IMR-90 (cell line): ENCODE results near the gene ITPRIP. TPM values are rescaled to one million over a fixed set of nuclear protein-coding genes. Genes with fewer than 3 reads are reported as not detected.

Experiments used
- ATAC-seq: fragments of 200-7000 bp; cut with Tn5 transposase; 2 replicates; pipeline ENCODE4 v1.9.1; 2020; ENCODE audit warnings: low read depth, mild to moderate bottlenecking, moderate library complexity
- BruUV-seq: library from RNA; stranded (reverse); fragments of 400-500 nt; replicated peaks from 2 replicates; lab custom pipeline; 2021; lab: Mats Ljungman, UMichigan
- CTCF ChIA-PET: fragments of 300-600 bp; formaldehyde crosslinking; extraction: SDS; loops from one replicate; lab custom pipeline; 2021; ENCODE audit warnings: antibody characterized with exemption; lab: Yijun Ruan, JAX
- POLR2A ChIA-PET: fragments of 300-600 bp; sonication (Branson Sonifier 250); formaldehyde crosslinking; loops from one replicate; lab custom pipeline; 2022; ENCODE audit warnings: antibody characterized with exemption; ENCODE audit not compliant: unreplicated experiment; lab: Charles Lee
- DNase-seq: peaks from one replicate; pipeline ENCODE4 v3.0.0; 2013
- H2AFZ ChIP-seq: replicated peaks from 2 replicates; pipeline ENCODE3; 2013; ENCODE audit warnings: low read length, mild to moderate bottlenecking; ENCODE audit not compliant: poor library complexity
- H2AK5ac ChIP-seq: 2 replicates; pipeline ENCODE4 v1.6.1; 2013; ENCODE audit warnings: low read depth, low read length, inconsistent platforms
- H2AK9ac ChIP-seq: replicated peaks from 2 replicates; pipeline ENCODE3; 2013; ENCODE audit warnings: mild to moderate bottlenecking, low read depth, low read length, moderate library complexity; ENCODE audit not compliant: poor library complexity
- H2BK120ac ChIP-seq: 2 replicates; pipeline ENCODE4 v1.6.1; 2013; ENCODE audit warnings: low read depth, low read length, inconsistent platforms
- H2BK15ac ChIP-seq: 3 replicates; pipeline ENCODE4 v1.6.1; 2013; ENCODE audit warnings: low read depth, low read length, inconsistent platforms
- H2BK20ac ChIP-seq: 2 replicates; pipeline ENCODE4 v1.6.1; 2013; ENCODE audit warnings: low read depth, mild to moderate bottlenecking, inconsistent platforms, low read length, moderate library complexity
- H2BK5ac ChIP-seq: 2 replicates; pipeline ENCODE4 v1.6.1; 2013; ENCODE audit warnings: mild to moderate bottlenecking, low read depth, low read length, inconsistent platforms; ENCODE audit not compliant: poor library complexity, severe bottlenecking
- H3K14ac ChIP-seq: replicated peaks from 2 replicates; pipeline ENCODE4 v1.6.1; 2013; ENCODE audit warnings: low read depth, low read length, inconsistent platforms
- H3K18ac ChIP-seq: 2 replicates; pipeline ENCODE4 v1.6.1; 2013; ENCODE audit warnings: low read depth, low read length, control low read depth
- H3K23ac ChIP-seq: 2 replicates; pipeline ENCODE4 v1.6.1; 2013; ENCODE audit warnings: low read depth, low read length, inconsistent platforms
- H3K27ac ChIP-seq: 2 replicates; pipeline ENCODE4 v1.5.1; 2013; ENCODE audit warnings: mild to moderate bottlenecking, control low read depth, low read length; ENCODE audit not compliant: insufficient read depth
- H3K27me3 ChIP-seq: 2 replicates; pipeline ENCODE4 v1.6.1; 2013; ENCODE audit warnings: low read length; ENCODE audit not compliant: control insufficient read depth, insufficient read depth
- H3K36me3 ChIP-seq: 2 replicates; pipeline ENCODE4 v1.6.1; 2013; ENCODE audit warnings: low read length, mixed read lengths; ENCODE audit not compliant: control insufficient read depth, insufficient read depth
- H3K4ac ChIP-seq: 2 replicates; pipeline ENCODE4 v1.6.1; 2013; ENCODE audit warnings: low read depth, low read length, inconsistent platforms
- H3K4me1 ChIP-seq: 2 replicates; pipeline ENCODE4 v1.6.1; 2013; ENCODE audit warnings: low read length, mixed read lengths; ENCODE audit not compliant: control insufficient read depth, insufficient read depth
- H3K4me2 ChIP-seq: 2 replicates; pipeline ENCODE4 v1.6.1; 2013; ENCODE audit warnings: low read depth, mild to moderate bottlenecking, control low read depth, low read length, moderate library complexity
- H3K4me3 ChIP-seq: 2 replicates; pipeline ENCODE4 v1.5.1; 2013; ENCODE audit warnings: low read depth, mild to moderate bottlenecking, control low read depth, low read length, moderate library complexity; ENCODE audit not compliant: insufficient read depth
- H3K56ac ChIP-seq: 2 replicates; pipeline ENCODE4 v1.6.1; 2013; ENCODE audit warnings: low read length, inconsistent platforms; ENCODE audit not compliant: insufficient read depth; ENCODE audit errors: extremely low read depth
- H3K79me1 ChIP-seq, 2 experiments: 2 replicates each; pipeline ENCODE4 v1.6.1; 2013; ENCODE audit warnings: low read length in 2 of 2, inconsistent platforms in 1 of 2, low read depth in 1 of 2
- H3K9ac ChIP-seq: 2 replicates; pipeline ENCODE4 v1.6.1; 2013; ENCODE audit warnings: low read depth, low read length, control low read depth
- H3K9me1 ChIP-seq: 2 replicates; pipeline ENCODE4 v1.6.1; 2013; ENCODE audit warnings: low read length, inconsistent platforms; ENCODE audit not compliant: insufficient read depth
- H3K9me3 ChIP-seq: 2 replicates; pipeline ENCODE4 v1.6.1; 2013; ENCODE audit warnings: low read length; ENCODE audit not compliant: control insufficient read depth, insufficient read depth
- H4K20me1 ChIP-seq: 2 replicates; pipeline ENCODE4 v1.6.1; 2013; ENCODE audit warnings: low read length, inconsistent platforms; ENCODE audit not compliant: insufficient read depth
- H4K5ac ChIP-seq: 2 replicates; pipeline ENCODE4 v1.6.1; 2013; ENCODE audit warnings: mild to moderate bottlenecking, low read depth, low read length, control low read depth
- H4K8ac ChIP-seq, 2 experiments: 2 replicates each; pipeline ENCODE4 v1.6.1; 2013; ENCODE audit warnings: low read depth in 2 of 2, low read length in 2 of 2, control low read depth in 1 of 2, inconsistent platforms in 1 of 2
- H4K91ac ChIP-seq: 2 replicates; pipeline ENCODE4 v1.6.1; 2013; ENCODE audit warnings: low read depth, low read length, inconsistent platforms; ENCODE audit not compliant: insufficient read depth
- BHLHE40 ChIP-seq: fragments of 150-350 bp; IDR thresholded peaks from 2 replicates; pipeline ENCODE4 v1.6.1; 2016; ENCODE audit warnings: mild to moderate bottlenecking, low read depth, low read length
- CEBPB ChIP-seq: IDR thresholded peaks from 2 replicates; pipeline ENCODE4 v1.6.1; 2012; ENCODE audit warnings: low read depth, low read length, improper control_type of control experiment
- CHD1 ChIP-seq: IDR thresholded peaks from 2 replicates; pipeline ENCODE4 v1.6.1; 2012; ENCODE audit warnings: low read depth, low read length, improper control_type of control experiment
- CTCF ChIP-seq: conservative IDR thresholded peaks from 2 replicates; pipeline ENCODE4 v1.5.1; 2012; ENCODE audit warnings: mild to moderate bottlenecking, low read depth, low read length, improper control_type of control experiment
- ELK1 ChIP-seq: fragments of 150-350 bp; IDR thresholded peaks from 2 replicates; pipeline ENCODE4 v1.6.1; 2016; ENCODE audit warnings: low read depth, mild to moderate bottlenecking, low read length, moderate library complexity, borderline replicate concordance
- FOS ChIP-seq: fragments of 150-350 bp; IDR thresholded peaks from 2 replicates; pipeline ENCODE4 v1.6.1; 2016; ENCODE audit warnings: low read depth, low read length
- MAFK ChIP-seq: IDR thresholded peaks from 2 replicates; pipeline ENCODE4 v1.6.1; 2012; ENCODE audit warnings: low read depth, low read length, improper control_type of control experiment
- MAZ ChIP-seq: IDR thresholded peaks from 2 replicates; pipeline ENCODE4 v1.6.1; 2012; ENCODE audit warnings: low read depth, mild to moderate bottlenecking, low read length, improper control_type of control experiment, moderate library complexity, borderline replicate concordance
- MXI1 ChIP-seq: IDR thresholded peaks from 2 replicates; pipeline ENCODE4 v1.6.1; 2012; ENCODE audit warnings: low read depth, mild to moderate bottlenecking, low read length, moderate library complexity, borderline replicate concordance
- NFE2L2 ChIP-seq: fragments of 150-350 bp; IDR thresholded peaks from 2 replicates; pipeline ENCODE4 v1.6.1; 2016; ENCODE audit warnings: low read depth, mild to moderate bottlenecking, low read length
- POLR2A ChIP-seq: IDR thresholded peaks from 2 replicates; pipeline ENCODE4 v1.6.1; 2012; ENCODE audit warnings: mild to moderate bottlenecking, low read depth, low read length
- RAD21 ChIP-seq: IDR thresholded peaks from 2 replicates; pipeline ENCODE4 v1.6.1; 2012; ENCODE audit warnings: low read length, improper control_type of control experiment
- RCOR1 ChIP-seq: IDR thresholded peaks from 2 replicates; pipeline ENCODE4 v1.6.1; 2012; ENCODE audit warnings: mild to moderate bottlenecking, low read length, improper control_type of control experiment; ENCODE audit not compliant: insufficient replicate concordance
- RFX5 ChIP-seq: IDR thresholded peaks from 2 replicates; pipeline ENCODE4 v1.8.0; 2012; ENCODE audit warnings: low read depth, mild to moderate bottlenecking, low read length, moderate library complexity
- SMC3 ChIP-seq: fragments of 150-350 bp; IDR thresholded peaks from 2 replicates; pipeline ENCODE4 v1.6.1; 2016; ENCODE audit warnings: low read depth, mild to moderate bottlenecking, antibody characterized with exemption, low read length, moderate library complexity
- USF2 ChIP-seq: fragments of 150-350 bp; IDR thresholded peaks from 2 replicates; pipeline ENCODE4 v1.6.1; 2017; ENCODE audit warnings: mild to moderate bottlenecking, antibody characterized with exemption, low read length, low read depth
- WGBS, 2 experiments: methylation state at CpG; one replicate each; pipeline versions ENCODE4 v1.1.5 to v1.1.7; 2013; ENCODE audit warnings: missing lambda C conversion rate in 2 of 2; ENCODE audit not compliant: insufficient read length in 1 of 2; ENCODE audit errors: extremely low coverage in 2 of 2; 5-methylcytosine and 5-hydroxymethylcytosine counted together
- dilution Hi-C: fragments of 300-500 bp; cut with HindIII; formaldehyde crosslinking; loops from one replicate; pipeline ENCODE4 v1.14.3; 2018; ENCODE audit warnings: low sequenced_read_pairs; ENCODE audit not compliant: unreplicated experiment
- in situ Hi-C: fragments of 300-500 bp; cut with MboI; formaldehyde crosslinking; loops from 3 replicates; pipeline ENCODE4 v1.14.3; 2019; ENCODE audit warnings: low sequenced_read_pairs, inconsistent platforms, mixed read lengths
- intact Hi-C: fragments of 100-400 bp; cut with micrococcal nuclease; formaldehyde crosslinking; loops from 2 replicates; pipeline ENCODE4 v1.10.0; 2022
- polyA plus RNA-seq, 3 experiments: library from polyadenylated mRNA; depleted of rRNA; stranded (reverse); fragments of >200 nt; gene quantifications; 2 replicates each; pipeline ENCODE4 v1.2.3, GENCODE V29; 2012; ENCODE audit warnings: low replicate concordance in 1 of 3
- total RNA-seq: library from RNA; depleted of rRNA; stranded (reverse); fragments of >200 nt; gene quantifications from 2 replicates; pipeline ENCODE4 v1.2.3, GENCODE V29; 2012

Gene ITPRIP
- total and polyA plus RNA-seq, 2 of the 4 experiments (the other 2 are of a cell fraction): 7.5 to 31.9 TPM

- 0 out of 2 replicates have a peak, but pooled peaks cover 2% of the 10 kb centered on the region for H3K27me3 ChIP-seq
- no peak overlapping the region for H3K4me2 ChIP-seq
- H2AFZ ChIP-seq: no peak overlapping the region
- no peak for ATAC-seq
- H2AK9ac ChIP-seq: no peak overlapping the region
- ChIA-PET POLR2A (no interaction called here), CTCF (interaction anchor here (0.7 kb wide), 1 partner anchor 76 kb away, joined by 3 read pairs; no protein-coding TSS in a partner anchor)
- TF ChIP-seq MAZ (no peak), RFX5 (no peak), RCOR1 (no peak), CHD1 (no peak), POLR2A (no peak), CTCF (no peak), MXI1 (no peak), RAD21 (no peak), NFE2L2 (no peak), ELK1 (no peak), CEBPB (no peak), USF2 (no peak), FOS (no peak), MAFK (no peak), SMC3 (no peak), BHLHE40 (no peak)
- no peaks in the 10 kb centered on the region for H3K79me1 ChIP-seq
- H4K20me1 ChIP-seq: no peaks in the 10 kb centered on the region
- no peak overlapping the region for H3K14ac ChIP-seq
- H3K9ac ChIP-seq: no peak overlapping the region
- H3K36me3 ChIP-seq: no peaks in the 10 kb centered on the region
- H3K4me3 ChIP-seq: no peak overlapping the region
- no CpG with 5 or more reads among the region's 8 CpGs for WGBS, 2 experiments
- H3K4ac ChIP-seq: no peak overlapping the region
- H3K9me1 ChIP-seq: no peaks in the 10 kb centered on the region
- no peak overlapping the region for H2BK15ac ChIP-seq
- intact Hi-C loops: no loop called here
- no peak overlapping the region for H4K5ac ChIP-seq
- DNase-seq: no peak
- no peak overlapping the region for H4K8ac ChIP-seq
- no peak overlapping the region for H2BK120ac ChIP-seq
- no peak overlapping the region for H3K56ac ChIP-seq
- no peak overlapping the region for H2BK20ac ChIP-seq
- H3K27ac ChIP-seq: no peak overlapping the region
- H2BK5ac ChIP-seq: no peak overlapping the region
- H4K91ac ChIP-seq: no peak overlapping the region
- in situ Hi-C loops: no loop called here
- H3K18ac ChIP-seq: no peak overlapping the region
- no peaks in the 10 kb centered on the region for H3K4me1 ChIP-seq
- H3K9me3 ChIP-seq: peaks cover 4% of the 10 kb centered on the region
- dilution Hi-C loops: no loop called here
- no peak overlapping the region for H2AK5ac ChIP-seq
- no TSS peak for BruUV-seq
- H3K23ac ChIP-seq: no peak overlapping the region
Observed at GRCh38 chr10:104367904-104368303, 29.6 kb upstream of the ITPRIP start.
